HFFc6 (cell line): Measurements from ENCODE around the gene TRIM9. TPM values are rescaled to one million over a fixed set of nuclear protein-coding genes. Genes with fewer than 3 reads are reported as not detected.

Experiments used
- DNase-seq: peaks from one replicate; pipeline ENCODE4 v3.0.0-alpha.2; 2018
- H3K27ac Mint-ChIP-seq: 2 replicates; pipeline ENCODE4 v1.8.0; 2020; ENCODE audit warnings: mild to moderate bottlenecking, mixed read lengths
- H3K27me3 Mint-ChIP-seq: 2 replicates; pipeline ENCODE4 v1.8.0; 2021; ENCODE audit warnings: mild to moderate bottlenecking, moderate library complexity, mixed read lengths; ENCODE audit not compliant: insufficient read depth
- H3K36me3 Mint-ChIP-seq: 2 replicates; pipeline ENCODE4 v1.8.0; 2021; ENCODE audit warnings: low read depth, mixed read lengths
- H3K4me1 Mint-ChIP-seq: 2 replicates; pipeline ENCODE4 v1.8.0; 2020; ENCODE audit warnings: low read depth, mixed read lengths
- H3K4me3 Mint-ChIP-seq: 2 replicates; pipeline ENCODE4 v1.8.0; 2020; ENCODE audit warnings: mild to moderate bottlenecking, moderate library complexity, mixed read lengths
- H3K9me3 Mint-ChIP-seq: 2 replicates; pipeline ENCODE4 v1.8.0; 2020; ENCODE audit warnings: mild to moderate bottlenecking, mixed read lengths
- CTCF ChIP-seq: fragments of 200-600 bp; sonication (generic); IDR thresholded peaks from 2 replicates; pipeline ENCODE4 v1.5.0; 2021; ENCODE audit warnings: antibody characterized with exemption, mild to moderate bottlenecking
- total RNA-seq, 6 experiments: library from RNA; stranded (reverse); fragmentation: NEBNext Ultra II Directional; extraction: Animal tissue kit (Norgen Biotek cat#: 25700); gene quantifications; 2 replicates in 1 of 6; 3 replicates in 5 of 6; pipeline ENCODE4 v1.2.3, GENCODE V29; 2021

The TRIM9 gene
- total RNA-seq, 6 experiments from 2014 or later: 0.05 TPM; not detected in 5

DNA sequence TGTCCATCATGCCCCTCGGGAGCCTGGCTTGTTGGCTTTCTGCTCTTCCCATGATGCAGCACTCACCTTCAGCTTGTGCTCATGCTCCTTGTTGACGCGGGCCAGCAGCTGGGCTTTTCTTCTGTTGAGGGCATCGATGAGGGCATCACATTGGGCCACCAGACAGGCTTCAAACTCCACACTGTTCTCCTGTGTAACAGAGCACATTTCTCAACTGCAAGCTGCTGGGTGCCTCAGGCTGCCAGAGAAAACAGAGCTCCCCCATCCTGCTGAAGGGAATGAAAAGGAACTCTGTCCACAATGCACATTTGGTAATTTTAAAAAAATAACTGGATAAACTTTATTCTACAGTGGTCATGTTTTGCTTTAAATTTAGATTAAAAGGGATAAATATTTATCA lies 72.1 kb downstream of the TRIM9 start:
- H3K9me3 Mint-ChIP-seq: no peaks in the 10 kb centered on the region
- no peaks in the 10 kb centered on the region for H3K36me3 Mint-ChIP-seq
- no peak for TF ChIP-seq CTCF
- no peaks in the 10 kb centered on the region for H3K4me1 Mint-ChIP-seq
- no peak overlapping the region for H3K4me3 Mint-ChIP-seq
- peaks cover 21% of the 10 kb centered on the region for H3K27me3 Mint-ChIP-seq
- DNase-seq: no peak
- no peak overlapping the region for H3K27ac Mint-ChIP-seq

- Mint-ChIP-seq H3K4me1 (no peaks in the 10 kb centered on the region), H3K27me3 (peaks cover 9% of the 10 kb centered on the region), H3K4me3 (no peak overlapping the region), H3K36me3 (no peaks in the 10 kb centered on the region), H3K27ac (no peak overlapping the region), H3K9me3 (no peaks in the 10 kb centered on the region)
- DNase-seq: no peak
- no peak for TF ChIP-seq CTCF
These were observed 74.7 kb downstream of the TRIM9 start for GRCh38 chr14:51020024-51020710.

- no peaks in the 10 kb centered on the region for H3K4me1 Mint-ChIP-seq
- no peaks in the 10 kb centered on the region for H3K36me3 Mint-ChIP-seq
- no peak for TF ChIP-seq CTCF
- DNase-seq: no peak
- H3K4me3 Mint-ChIP-seq: no peak overlapping the region
- no peaks in the 10 kb centered on the region for H3K9me3 Mint-ChIP-seq
- no peak overlapping the region for H3K27ac Mint-ChIP-seq
- peaks cover 11% of the 10 kb centered on the region for H3K27me3 Mint-ChIP-seq
These were observed 75.8 kb downstream of the TRIM9 start for GRCh38 chr14:51019089-51019488.

- Mint-ChIP-seq H3K27me3 (peaks cover 11% of the 10 kb centered on the region), H3K9me3 (no peaks in the 10 kb centered on the region), H3K36me3 (no peaks in the 10 kb centered on the region), H3K4me3 (no peak overlapping the region), H3K27ac (no peak overlapping the region), H3K4me1 (no peaks in the 10 kb centered on the region)
- TF ChIP-seq CTCF: no peak
- DNase-seq: no peak
These were observed 76.4 kb downstream of the TRIM9 start for GRCh38 chr14:51018521-51018920.

DNA sequence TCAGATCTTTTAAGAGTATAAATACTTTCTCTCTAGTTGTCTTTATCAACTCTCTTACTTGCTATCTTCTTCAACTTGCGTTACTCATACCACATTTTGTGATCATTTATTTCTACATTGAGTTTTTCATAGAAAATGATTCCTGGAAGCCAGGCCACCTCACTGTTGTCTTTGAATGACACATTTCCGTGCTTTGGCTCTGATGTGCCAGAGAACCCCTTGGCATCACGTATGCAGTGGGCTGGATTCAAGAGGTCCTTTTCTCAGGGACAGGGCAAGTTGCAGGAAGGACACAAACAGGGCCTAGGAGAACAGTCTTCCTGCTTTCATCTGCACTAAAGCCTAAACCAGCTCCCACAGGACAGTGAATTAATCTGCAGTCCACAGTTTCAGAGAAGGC lies 80.3 kb downstream of the TRIM9 start:
- TF ChIP-seq CTCF: no peak
- H3K27me3 Mint-ChIP-seq: peaks cover 12% of the 10 kb centered on the region
- no peaks in the 10 kb centered on the region for H3K36me3 Mint-ChIP-seq
- H3K4me3 Mint-ChIP-seq: no peak overlapping the region
- H3K4me1 Mint-ChIP-seq: no peaks in the 10 kb centered on the region
- DNase-seq: no peak
- no peaks in the 10 kb centered on the region for H3K9me3 Mint-ChIP-seq
- H3K27ac Mint-ChIP-seq: no peak overlapping the region
